Measurements from ENCODE around the gene THSD4. TPM values are rescaled to one million over a fixed set of nuclear protein-coding genes. Genes with fewer than 3 reads are reported as not detected.
A peak's percentile ranks its signal among the peaks of the same experiment; 100 is the strongest.
"Not testable (repeated sequence)": the region's sequence is repeated elsewhere in the genome, so short reads cannot be mapped to it uniquely, and the experiment has no call there.

The THSD4 gene
- total RNA-seq, 2 donors from 2014 or later = 35.2 to 45.5 TPM

- ATAC-seq (peak; percentile 42), DNase-seq (peak in 1 of 2 donors; percentile 35)
- intact Hi-C loops (cut with DNase I, micrococcal nuclease) = loop anchor here (5.0 kb wide), 2 partner anchors 316 to 326 kb away; no protein-coding TSS in a partner anchor
These were observed 1.1 kb downstream of the THSD4 start for GRCh38 chr15:71116366-71116765.

GRCh38 chr15:71116942-71117341, 1.7 kb downstream of the THSD4 start:
- intact Hi-C loops (cut with DNase I, micrococcal nuclease) = loop anchor here (5.0 kb wide), 2 partner anchors 315 to 325 kb away; no protein-coding TSS in a partner anchor
- ATAC-seq = peak; percentile 52

GRCh38 chr15:71117714-71118305, 2.5 kb downstream of the THSD4 start:
- DNase-seq (no peak), ATAC-seq (no peak)
- intact Hi-C loops (cut with DNase I, micrococcal nuclease) = loop anchor here (5.0 kb wide), 2 partner anchors 314 to 324 kb away; no protein-coding TSS in a partner anchor

More at GRCh38 chr15:71116942-71117341, 1.7 kb downstream of the THSD4 start:
- DNase-seq = peak; percentile 59 to 62

GRCh38 chr15:71118345-71118744, 3.1 kb downstream of the THSD4 start:
- intact Hi-C loops (cut with DNase I, micrococcal nuclease) = loop anchor here (5.0 kb wide), 2 partner anchors 314 to 324 kb away; no protein-coding TSS in a partner anchor
- no peak for DNase-seq

GRCh38 chr15:71118881-71119632, 3.8 kb downstream of the THSD4 start:
- intact Hi-C loops (cut with DNase I, micrococcal nuclease) = loop anchor here (5.0 kb wide), 2 partner anchors 313 to 323 kb away; no protein-coding TSS in a partner anchor
- no peak for ATAC-seq

More at GRCh38 chr15:71118345-71118744, 3.1 kb downstream of the THSD4 start:
- no peak for ATAC-seq

GRCh38 chr15:71120428-71120944, 5.2 kb downstream of the THSD4 start:
- DNase-seq (no peak), ATAC-seq (no peak)
- intact Hi-C loops (cut with DNase I, micrococcal nuclease) = no loop called here

More at GRCh38 chr15:71118881-71119632, 3.8 kb downstream of the THSD4 start:
- no peak for DNase-seq

GRCh38 chr15:71121442-71121841, 6.2 kb downstream of the THSD4 start:
- ATAC-seq = no peak
- intact Hi-C loops (cut with DNase I, micrococcal nuclease) = no loop called here
- DNase-seq = no peak

- intact Hi-C loops (cut with DNase I, micrococcal nuclease) = no loop called here
- ATAC-seq (peak; percentile 88), DNase-seq (no peak)
These were observed 9.9 kb downstream of the THSD4 start for GRCh38 chr15:71124937-71125790.

GRCh38 chr15:71125831-71126450, 10.7 kb downstream of the THSD4 start:
- intact Hi-C loops (cut with DNase I, micrococcal nuclease) = no loop called here
- peak; percentile 27 for ATAC-seq
- DNase-seq = no peak

- intact Hi-C loops (cut with DNase I, micrococcal nuclease) = no loop called here
- ATAC-seq = no peak
- DNase-seq = no peak
These were observed 11.8 kb downstream of the THSD4 start for GRCh38 chr15:71127083-71127482.

GRCh38 chr15:71128159-71128558, 12.9 kb downstream of the THSD4 start:
- intact Hi-C loops (cut with DNase I, micrococcal nuclease); ATAC-seq; DNase-seq: not testable (repeated sequence)

GRCh38 chr15:71128939-71129562, 13.8 kb downstream of the THSD4 start:
- ATAC-seq (peak; percentile 62), DNase-seq (no peak)
- intact Hi-C loops (cut with DNase I, micrococcal nuclease) = no loop called here

GRCh38 chr15:71129669-71130068, 14.4 kb downstream of the THSD4 start:
- ATAC-seq (no peak), DNase-seq (no peak)
- intact Hi-C loops (cut with DNase I, micrococcal nuclease) = no loop called here

GRCh38 chr15:71131601-71132362, 16.5 kb downstream of the THSD4 start:
- intact Hi-C loops (cut with DNase I, micrococcal nuclease) = no loop called here
- no peak for ATAC-seq
- DNase-seq = no peak

GRCh38 chr15:71133747-71134472, 18.6 kb downstream of the THSD4 start:
- ATAC-seq = no peak
- intact Hi-C loops (cut with DNase I, micrococcal nuclease) = no loop called here

GRCh38 chr15:71136159-71136783, 21.0 kb downstream of the THSD4 start:
- ATAC-seq (no peak), DNase-seq (no peak)
- intact Hi-C loops (cut with DNase I, micrococcal nuclease) = no loop called here

More at GRCh38 chr15:71133747-71134472, 18.6 kb downstream of the THSD4 start:
- no peak for DNase-seq

All from left colon (tissue), 2 donors.